GM18858 (cell line): ENCODE measurements around the gene NAT9.

Source experiments
- ATAC-seq: cut with Tn5 transposase; IDR thresholded peaks from one replicate; pipeline ENCODE4 v1.9.1; 2021; ENCODE audit not compliant: unreplicated experiment

NAT9 gene

GRCh38 chr17:74763565-74764387 is 12.4 kb downstream of the NAT9 start:
- no peak for ATAC-seq

- ATAC-seq: no peak
Observed at GRCh38 chr17:74761931-74762330, 14.2 kb downstream of the NAT9 start.

GRCh38 chr17:74761419-74761818 is 14.7 kb downstream of the NAT9 start:
- ATAC-seq: no peak

GRCh38 chr17:74760404-74761105 is 15.6 kb downstream of the NAT9 start:
- no peak for ATAC-seq

- ATAC-seq: no peak
Observed at GRCh38 chr17:74759941-74760340, 16.2 kb downstream of the NAT9 start.

GRCh38 chr17:74759243-74759801 is 16.8 kb downstream of the NAT9 start:
- peak; percentile 53 for ATAC-seq

- no peak for ATAC-seq
Observed at GRCh38 chr17:74758848-74759168, 17.3 kb downstream of the NAT9 start.

GRCh38 chr17:74757931-74758847 is 18.0 kb downstream of the NAT9 start:
- ATAC-seq: no peak

GRCh38 chr17:74757502-74757901 is 18.6 kb downstream of the NAT9 start:
- ATAC-seq: no peak

- no peak for ATAC-seq
Observed at GRCh38 chr17:74756891-74757290, 19.3 kb downstream of the NAT9 start.

- no peak for ATAC-seq
Observed at GRCh38 chr17:74755533-74755932, 20.6 kb downstream of the NAT9 start.

- no peak for ATAC-seq
Observed at GRCh38 chr17:74754832-74755231, 21.3 kb downstream of the NAT9 start.

GRCh38 chr17:74752822-74753401 is 23.2 kb downstream of the NAT9 start:
- no peak for ATAC-seq

- ATAC-seq: no peak
Observed at GRCh38 chr17:74752415-74752814, 23.7 kb downstream of the NAT9 start.

- no peak for ATAC-seq
Observed at GRCh38 chr17:74750327-74751069, 25.6 kb downstream of the NAT9 start.

- no peak for ATAC-seq
Observed at GRCh38 chr17:74750039-74750326, 26.2 kb downstream of the NAT9 start.

GRCh38 chr17:74749279-74750038 is 26.7 kb downstream of the NAT9 start:
- ATAC-seq: no peak

GRCh38 chr17:74748529-74749278 is 27.4 kb downstream of the NAT9 start, which contains the start of gene NHERF1:
TSS of gene NHERF1 (plus strand) at chr17:74748628. CDS start at chr17:74748847, 219 bp downstream.
- peak; percentile 11 for ATAC-seq

- peak; percentile 79 for ATAC-seq
Observed at GRCh38 chr17:74748279-74748528, 27.9 kb downstream of the NAT9 start.
